ENCODE data around the gene ERICH6. TPM values are rescaled to one million over a fixed set of nuclear protein-coding genes. Genes with fewer than 3 reads are reported as not detected.

ERICH6 gene
- total RNA-seq, 1 experiment from 2014 or later = not detected

GRCh38 chr3:150611666-150612065 is 92.1 kb downstream of the ERICH6 start:
- no peak overlapping the region for H3K4me3 Mint-ChIP-seq (ENCODE audit: low read depth, unreplicated experiment)
- intact Hi-C loops (cut with micrococcal nuclease; ENCODE audit: unreplicated experiment) = no loop called here
- CTCF ChIA-PET = interaction anchor here (0.6 kb wide), 1 partner anchor 1008 kb away, joined by 4 read pairs; no protein-coding TSS in a partner anchor
- no TSS peak for BruUV-seq (replicated peaks)
- no peak for DNase-seq
- peaks cover 39% of the 10 kb centered on the region for H3K4me1 Mint-ChIP-seq (ENCODE audit: low read depth, unreplicated experiment)
- TF ChIP-seq, protein P1, sequence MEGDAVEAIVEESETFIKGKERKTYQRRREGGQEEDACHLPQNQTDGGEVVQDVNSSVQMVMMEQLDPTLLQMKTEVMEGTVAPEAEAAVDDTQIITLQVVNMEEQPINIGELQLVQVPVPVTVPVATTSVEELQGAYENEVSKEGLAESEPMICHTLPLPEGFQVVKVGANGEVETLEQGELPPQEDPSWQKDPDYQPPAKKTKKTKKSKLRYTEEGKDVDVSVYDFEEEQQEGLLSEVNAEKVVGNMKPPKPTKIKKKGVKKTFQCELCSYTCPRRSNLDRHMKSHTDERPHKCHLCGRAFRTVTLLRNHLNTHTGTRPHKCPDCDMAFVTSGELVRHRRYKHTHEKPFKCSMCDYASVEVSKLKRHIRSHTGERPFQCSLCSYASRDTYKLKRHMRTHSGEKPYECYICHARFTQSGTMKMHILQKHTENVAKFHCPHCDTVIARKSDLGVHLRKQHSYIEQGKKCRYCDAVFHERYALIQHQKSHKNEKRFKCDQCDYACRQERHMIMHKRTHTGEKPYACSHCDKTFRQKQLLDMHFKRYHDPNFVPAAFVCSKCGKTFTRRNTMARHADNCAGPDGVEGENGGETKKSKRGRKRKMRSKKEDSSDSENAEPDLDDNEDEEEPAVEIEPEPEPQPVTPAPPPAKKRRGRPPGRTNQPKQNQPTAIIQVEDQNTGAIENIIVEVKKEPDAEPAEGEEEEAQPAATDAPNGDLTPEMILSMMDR (IDR thresholded peaks at IDR 0.05; ENCODE audit: unreplicated experiment) = no peak
- peaks cover 3% of the 10 kb centered on the region for H3K9me3 Mint-ChIP-seq (ENCODE audit: low read depth, unreplicated experiment)
- H3K27me3 Mint-ChIP-seq (ENCODE audit: unreplicated experiment) = no peaks in the 10 kb centered on the region
- peaks cover 32% of the 10 kb centered on the region for H3K36me3 Mint-ChIP-seq (ENCODE audit: insufficient read depth, unreplicated experiment)
- no peak overlapping the region for H3K27ac Mint-ChIP-seq (ENCODE audit: unreplicated experiment)

DNA sequence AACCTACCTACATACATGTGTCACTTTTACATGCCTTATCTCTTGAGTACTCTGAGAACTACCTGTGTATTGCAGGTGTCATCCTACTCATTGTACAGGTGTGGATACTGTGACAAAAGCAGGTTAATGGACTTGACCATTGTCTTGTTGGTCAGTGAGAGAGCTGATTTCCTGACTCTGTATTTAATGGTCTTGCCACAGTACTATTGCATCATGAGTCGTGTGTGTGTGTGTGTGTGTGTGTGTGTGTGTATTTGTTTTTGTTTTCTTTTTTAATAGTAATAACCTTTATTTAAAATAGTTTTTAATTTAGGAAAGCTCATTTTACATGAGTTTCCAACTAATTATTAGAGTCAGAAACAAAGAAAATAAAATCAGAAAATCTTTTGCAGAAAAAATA is 92.9 kb downstream of the ERICH6 start:
- no peak for DNase-seq
- H3K9me3 Mint-ChIP-seq (ENCODE audit: low read depth, unreplicated experiment) = peaks cover 3% of the 10 kb centered on the region
- TF ChIP-seq, protein P1 (IDR thresholded peaks at IDR 0.05; ENCODE audit: unreplicated experiment) = no peak
- H3K27ac Mint-ChIP-seq (ENCODE audit: unreplicated experiment) = no peak overlapping the region
- H3K36me3 Mint-ChIP-seq (ENCODE audit: insufficient read depth, unreplicated experiment) = peaks cover 40% of the 10 kb centered on the region
- H3K4me3 Mint-ChIP-seq (ENCODE audit: low read depth, unreplicated experiment) = no peak overlapping the region
- H3K4me1 Mint-ChIP-seq (ENCODE audit: low read depth, unreplicated experiment) = peaks cover 45% of the 10 kb centered on the region
- intact Hi-C loops (cut with micrococcal nuclease; ENCODE audit: unreplicated experiment) = no loop called here
- no TSS peak for BruUV-seq (replicated peaks)
- CTCF ChIA-PET = interaction anchor here (0.6 to 1.6 kb wide), 2 partner anchors 17 to 114 kb away, joined by 4 to 13 read pairs; no protein-coding TSS in a partner anchor
- H3K27me3 Mint-ChIP-seq (ENCODE audit: unreplicated experiment) = no peaks in the 10 kb centered on the region

GRCh38 chr3:150609988-150610387 is 93.7 kb downstream of the ERICH6 start:
- CTCF ChIA-PET = interaction anchor here (1.6 kb wide), 1 partner anchor 16 kb away, joined by 4 read pairs; no protein-coding TSS in a partner anchor
- Mint-ChIP-seq H3K27ac (ENCODE audit: unreplicated experiment) (no peak overlapping the region), H3K4me1 (ENCODE audit: low read depth, unreplicated experiment) (peaks cover 48% of the 10 kb centered on the region), H3K4me3 (ENCODE audit: low read depth, unreplicated experiment) (no peak overlapping the region), H3K9me3 (ENCODE audit: low read depth, unreplicated experiment) (peaks cover 3% of the 10 kb centered on the region), H3K27me3 (ENCODE audit: unreplicated experiment) (no peaks in the 10 kb centered on the region), H3K36me3 (ENCODE audit: insufficient read depth, unreplicated experiment) (peaks cover 43% of the 10 kb centered on the region)
- intact Hi-C loops (cut with micrococcal nuclease; ENCODE audit: unreplicated experiment) = loop anchor here (10.0 kb wide), 1 partner anchor 255 kb away; no protein-coding TSS in a partner anchor
- TF ChIP-seq, protein P1 (IDR thresholded peaks at IDR 0.05; ENCODE audit: unreplicated experiment) = no peak
- no TSS peak for BruUV-seq (replicated peaks)
- DNase-seq = no peak

Other genes with a start within 250 kb of the ERICH6 start
- 147 and 152 TPM in 2 replicates for gene SERP1, start 157.4 kb downstream of the ERICH6 start, total RNA-seq (2022)
- gene EIF2A, start 157.1 kb downstream of the ERICH6 start, total RNA-seq (2022) = 142 and 167 TPM in 2 replicates
- 200 and 210 TPM in 2 replicates for gene SELENOT, start 100.6 kb downstream of the ERICH6 start, total RNA-seq (2022)
- 30.6 and 33.6 TPM in 2 replicates for gene SIAH2, start 59.2 kb upstream of the ERICH6 start, total RNA-seq (2022)
- not detected in 2 replicates for gene MINDY4B, start 201.5 kb upstream of the ERICH6 start, total RNA-seq (2022)